HTR-8/SVneo (cell line): ENCODE results near the gene PKIG.
"Not testable (repeated sequence)": the region's sequence is repeated elsewhere in the genome, so short reads cannot be mapped to it uniquely, and the experiment has no call there.

Source experiments
- DNase-seq: peaks from one replicate; pipeline ENCODE4 v3.0.0; 2011; ENCODE audit warnings: low spot score, mixed read lengths; ENCODE audit not compliant: insufficient read length
- FAIRE-seq: peaks from 2 replicates; lab custom pipeline; 2011; peaks lifted over from hg19 to GRCh38; lab: Jason Lieb, UNC

Gene PKIG

GRCh38 chr20:44570367-44570766, 12.0 kb upstream of the PKIG start:
- FAIRE-seq, result peak; percentile 58
- DNase-seq, result no peak

- DNase-seq, result no peak
- peak; percentile 86 for FAIRE-seq
Measured at GRCh38 chr20:44571362-44571988, 10.9 kb upstream of the PKIG start.

DNA sequence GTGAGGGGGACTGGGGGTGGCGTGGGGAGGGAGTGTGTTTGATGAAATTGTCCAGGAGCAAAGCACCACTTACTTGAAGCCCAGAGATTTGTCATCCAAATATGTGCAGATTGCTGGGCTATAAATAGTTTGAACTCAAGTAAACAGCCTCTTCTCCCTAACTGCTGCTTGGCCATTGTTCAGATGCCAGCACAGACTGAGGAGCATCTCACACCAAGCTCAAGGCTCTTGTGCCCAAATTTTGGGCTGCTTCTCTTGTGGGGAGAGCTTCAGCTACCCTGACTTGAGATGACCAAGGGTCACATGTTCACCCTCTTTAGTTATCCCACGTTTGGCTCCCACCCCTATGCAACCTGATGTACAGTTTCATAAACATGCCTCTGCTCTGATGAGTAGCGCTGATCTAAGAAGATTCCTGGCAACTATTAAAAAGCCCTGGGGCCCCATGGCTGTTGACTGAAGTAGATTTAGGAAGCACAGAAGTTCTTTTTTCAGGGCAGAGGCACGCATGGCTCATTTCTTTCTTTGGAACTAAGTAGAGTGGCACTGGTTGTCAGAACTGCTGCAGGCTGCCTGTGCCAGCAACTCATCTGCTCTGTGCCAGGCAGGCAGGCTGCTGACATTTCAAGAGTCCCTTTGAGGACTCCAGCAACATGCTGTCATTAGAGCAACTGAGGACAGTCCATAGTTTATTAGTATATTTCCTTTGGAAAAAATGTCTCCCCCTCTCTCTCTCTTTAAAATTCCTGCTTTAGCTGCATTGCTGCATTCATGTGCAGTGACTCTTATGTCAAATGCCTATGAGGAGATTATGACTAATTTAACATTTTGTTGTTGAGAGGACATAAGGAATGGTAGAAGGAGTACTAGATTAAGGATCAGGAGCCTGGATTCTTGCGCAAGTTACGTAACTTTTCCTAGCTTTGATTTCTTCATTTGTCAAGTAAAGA, 9.6 kb upstream of the PKIG start:
- FAIRE-seq (peak; percentile 96), DNase-seq (peak; percentile 96)

GRCh38 chr20:44573501-44573869, 8.9 kb upstream of the PKIG start:
- FAIRE-seq, result no peak
- DNase-seq, result no peak

DNA sequence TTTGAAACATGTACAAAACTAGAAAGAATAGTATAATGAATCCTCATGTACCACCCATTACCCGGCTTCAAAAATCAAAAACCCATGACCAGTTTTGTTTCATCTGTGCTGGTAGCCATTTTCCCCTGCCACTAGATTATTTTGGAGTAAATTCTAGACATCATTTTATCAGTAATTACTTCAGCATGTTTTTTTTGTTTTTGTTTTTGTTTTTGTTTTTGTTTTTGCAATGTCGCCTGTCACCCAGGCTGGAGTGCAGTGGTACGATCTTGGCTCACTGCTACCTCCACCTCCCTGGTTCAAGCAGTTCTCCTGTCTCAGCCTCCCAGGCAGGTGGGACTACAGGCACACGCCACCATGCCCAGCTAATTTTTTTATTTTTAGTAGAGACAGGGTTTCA, 8.0 kb upstream of the PKIG start:
- FAIRE-seq, result peak; percentile 23

GRCh38 chr20:44576297-44576696, 6.1 kb upstream of the PKIG start:
- FAIRE-seq, result peak; percentile 67
- DNase-seq, result peak; percentile 76

More for the DNA sequence above, 8.0 kb upstream of the PKIG start:
- DNase-seq, result no peak

- FAIRE-seq, result peak; percentile 80
- DNase-seq, result no peak
Measured at GRCh38 chr20:44579313-44580081, 2.9 kb upstream of the PKIG start.

DNA sequence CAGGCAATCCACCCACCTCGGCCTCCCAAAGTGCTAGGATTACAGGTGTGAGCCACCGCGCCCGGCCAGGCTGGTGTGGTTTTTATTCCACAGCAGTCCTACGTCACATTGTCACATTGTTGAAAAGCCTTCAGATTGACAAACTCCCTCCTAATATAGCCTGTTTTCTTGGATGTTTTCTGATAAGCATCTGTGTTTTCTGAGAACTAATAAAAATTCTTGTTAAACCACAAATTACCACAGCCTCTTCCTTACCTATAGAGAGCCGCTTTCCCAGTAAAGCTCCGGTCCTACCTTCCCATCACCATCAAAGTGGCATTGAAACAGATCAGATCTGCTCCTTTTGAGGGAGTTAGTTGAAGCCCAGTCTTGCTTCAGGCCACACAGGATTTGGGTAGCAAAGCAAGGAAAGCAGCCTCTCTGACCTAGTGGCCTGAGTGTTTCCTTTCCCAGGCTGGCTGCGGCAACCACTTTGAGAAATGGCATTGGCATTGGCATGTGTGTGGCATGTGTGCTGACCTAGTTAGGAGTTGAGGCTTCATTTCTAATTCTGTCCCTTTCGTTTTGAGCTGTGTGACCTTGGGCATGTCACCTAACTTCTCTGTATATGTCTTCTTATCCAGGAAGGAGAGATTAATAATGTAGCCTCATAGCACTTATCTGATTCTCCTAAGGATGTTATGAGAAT, 1.7 kb upstream of the PKIG start:
- DNase-seq (no peak), FAIRE-seq (peak; percentile 90)

- peak; percentile 66 for FAIRE-seq
- no peak for DNase-seq
Measured at GRCh38 chr20:44581515-44581914, 864 bp upstream of the PKIG start.

- FAIRE-seq (peak; percentile 52), DNase-seq (no peak)
Measured at GRCh38 chr20:44583157-44583556, 778 bp downstream of the PKIG start.

- DNase-seq, result no peak
- FAIRE-seq, result peak; percentile 42
Measured at GRCh38 chr20:44584162-44584561, 1.8 kb downstream of the PKIG start.

- no peak for DNase-seq
- FAIRE-seq, result peak; percentile 92
Measured at GRCh38 chr20:44585057-44585963, 2.9 kb downstream of the PKIG start.

DNA sequence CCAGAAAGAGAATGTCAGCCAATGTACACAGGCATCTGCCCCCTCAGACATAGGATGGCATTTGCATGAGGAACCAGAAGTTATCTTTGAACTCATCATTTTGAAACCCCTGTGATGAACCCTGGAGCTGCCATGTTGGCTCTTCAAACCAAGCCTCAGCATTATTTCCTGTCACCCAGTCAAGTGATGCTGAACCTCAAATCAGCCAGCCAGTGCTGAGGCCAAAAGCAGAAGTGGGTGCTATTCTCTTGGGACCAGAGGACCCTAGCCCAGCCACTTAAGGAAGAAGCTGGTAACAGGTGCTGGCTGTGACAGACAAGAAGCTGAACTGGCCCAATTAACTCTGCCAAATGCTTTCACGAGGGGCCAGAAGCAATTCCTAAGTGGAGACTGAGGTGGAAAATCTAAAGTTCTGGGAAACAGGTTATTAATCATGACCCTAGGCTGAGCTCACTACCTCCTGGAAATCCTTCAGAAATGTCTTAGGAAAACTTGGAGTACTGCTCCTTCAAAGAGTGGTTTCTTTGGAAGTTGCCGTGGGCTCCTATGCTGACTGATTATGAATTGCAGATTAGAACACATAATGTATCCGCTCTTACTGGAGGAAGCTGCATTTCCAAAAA, 4.0 kb downstream of the PKIG start:
- DNase-seq (no peak), FAIRE-seq (no peak)

DNA sequence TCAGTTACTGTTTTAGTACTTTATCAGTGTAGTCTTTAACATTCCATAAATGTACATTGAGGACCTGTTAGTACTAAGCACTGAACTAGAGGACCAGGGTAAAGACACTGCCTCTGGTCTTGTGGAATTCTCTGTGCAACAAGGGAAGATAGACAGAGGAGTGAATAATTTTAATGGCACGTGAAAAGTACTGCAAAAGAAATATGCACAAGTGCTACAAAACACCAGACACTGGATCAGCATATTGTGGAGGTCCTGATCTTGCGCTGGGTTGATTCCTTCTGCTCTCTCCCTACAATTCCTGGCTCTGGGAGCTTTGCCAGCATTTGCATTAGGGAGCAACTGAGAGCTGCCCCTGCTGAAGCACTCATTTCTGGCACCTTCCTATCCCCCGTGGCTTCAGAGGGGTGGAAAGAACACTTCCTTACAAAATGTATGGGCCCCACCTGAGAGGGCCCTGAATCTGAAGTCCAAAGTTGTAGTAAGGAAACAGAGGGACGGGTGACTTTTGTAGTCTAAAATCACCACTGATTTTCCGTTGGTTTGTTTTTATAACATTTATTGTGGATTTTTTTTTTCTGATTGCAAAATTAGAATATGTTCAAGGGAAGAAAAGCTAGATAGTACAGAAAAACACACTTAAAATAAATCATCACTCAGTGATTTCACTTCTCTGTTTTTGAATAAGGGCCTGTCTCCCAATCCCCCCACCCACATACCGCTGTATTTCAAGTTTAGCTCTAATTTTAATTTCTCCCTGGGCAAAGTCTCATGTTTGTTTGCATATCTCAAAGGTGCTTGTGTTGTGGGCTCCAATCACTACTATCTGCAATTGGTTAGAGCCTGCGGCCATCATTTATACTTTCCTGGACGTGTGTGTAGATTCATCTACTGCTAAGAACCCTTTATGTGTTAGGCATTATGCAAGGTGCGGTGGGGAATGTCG, 4.9 kb downstream of the PKIG start:
- FAIRE-seq (peak; percentile 79), DNase-seq (no peak)

GRCh38 chr20:44588321-44588720, 5.9 kb downstream of the PKIG start:
- FAIRE-seq, result not testable (repeated sequence)

DNA sequence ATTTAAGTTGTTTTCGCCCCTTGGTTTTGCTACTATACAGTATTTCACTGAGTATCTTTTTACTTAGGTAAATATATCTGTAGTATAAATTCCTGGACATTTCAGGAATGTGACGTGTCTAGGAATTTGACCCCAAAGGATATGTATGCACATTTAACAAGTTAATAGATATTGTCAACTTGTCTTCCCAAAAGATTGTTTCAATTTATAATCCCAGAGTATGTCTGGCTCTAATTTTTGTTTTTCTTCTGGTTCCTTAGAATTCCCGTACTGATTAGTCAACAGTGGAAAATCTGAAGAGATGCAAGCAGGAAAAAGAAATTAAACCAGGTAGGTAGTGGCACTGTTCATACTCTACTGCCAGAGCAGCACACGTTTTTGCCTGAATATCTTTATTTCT, 7.2 kb downstream of the PKIG start:
- FAIRE-seq (peak; percentile 46), DNase-seq (peak; percentile 60)

More at GRCh38 chr20:44588321-44588720, 5.9 kb downstream of the PKIG start:
- not testable (repeated sequence) for DNase-seq

- DNase-seq (no peak), FAIRE-seq (peak; percentile 95)
Measured at GRCh38 chr20:44590980-44591778, 8.8 kb downstream of the PKIG start.
